Measurements from ENCODE around the gene FANCD2OS. TPM values are rescaled to one million over a fixed set of nuclear protein-coding genes. Genes with fewer than 3 reads are reported as not detected.

The FANCD2OS gene, protein sequence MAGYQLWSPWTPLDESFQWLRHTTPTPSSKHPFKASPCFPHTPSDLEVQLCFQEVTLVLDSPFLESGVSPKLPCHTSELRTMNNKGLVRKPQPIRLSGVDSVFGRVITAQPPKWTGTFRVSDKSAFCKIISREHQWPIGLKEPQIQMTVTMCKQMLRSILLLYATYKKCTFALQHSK
- total RNA-seq = not detected

DNA sequence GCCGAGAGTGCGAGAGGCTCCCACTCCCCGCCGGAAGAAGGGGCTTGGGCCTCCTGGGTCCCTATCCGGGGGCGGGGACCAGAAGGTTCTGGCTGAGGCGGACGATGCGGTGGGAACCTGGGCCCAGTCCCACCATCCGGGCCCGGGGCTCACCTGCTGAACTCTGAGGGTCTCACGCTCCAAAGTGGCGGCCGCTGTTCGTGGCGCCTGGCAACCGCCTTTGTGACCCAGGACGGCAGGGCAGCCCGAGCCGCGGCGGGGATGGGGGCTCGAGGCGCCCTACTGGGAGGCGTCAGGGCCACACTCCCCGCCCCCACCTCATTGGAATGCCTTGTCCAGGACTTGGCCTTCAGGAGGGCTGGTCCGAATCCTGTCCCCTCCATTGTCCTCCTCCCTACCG lies at the start of gene FANCD2OS:
TSS of gene FANCD2OS (minus strand) at position 165 of the 400 bp plus-strand sequence. CDS start 3,481 bp downstream, outside the sequence.
- CTCF ChIA-PET = no interaction called here

DNA sequence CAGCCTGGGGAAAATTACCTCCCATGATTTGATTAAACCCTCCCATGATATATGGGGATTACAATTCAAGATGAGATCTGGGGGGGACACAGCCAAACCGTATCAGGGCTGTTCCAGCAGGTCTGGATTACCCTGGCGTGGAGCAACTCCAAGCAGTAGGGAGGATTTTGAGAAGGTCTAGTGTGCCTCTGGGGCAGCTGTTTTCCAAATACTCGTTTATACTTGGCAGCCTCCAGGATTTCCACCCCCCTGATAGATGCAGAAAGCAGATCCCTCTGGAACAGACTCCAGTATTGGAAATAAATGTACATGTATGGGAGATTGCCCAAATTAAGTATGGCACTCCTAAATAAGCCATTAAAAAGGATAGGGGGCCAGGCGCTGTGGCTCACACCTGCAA lies 49.0 kb upstream of the FANCD2OS start:
- ChIA-PET CTCF (no interaction called here), POLR2A (no interaction called here)

More for the DNA sequence above, at the start of gene FANCD2OS:
- POLR2A ChIA-PET = no interaction called here

DNA sequence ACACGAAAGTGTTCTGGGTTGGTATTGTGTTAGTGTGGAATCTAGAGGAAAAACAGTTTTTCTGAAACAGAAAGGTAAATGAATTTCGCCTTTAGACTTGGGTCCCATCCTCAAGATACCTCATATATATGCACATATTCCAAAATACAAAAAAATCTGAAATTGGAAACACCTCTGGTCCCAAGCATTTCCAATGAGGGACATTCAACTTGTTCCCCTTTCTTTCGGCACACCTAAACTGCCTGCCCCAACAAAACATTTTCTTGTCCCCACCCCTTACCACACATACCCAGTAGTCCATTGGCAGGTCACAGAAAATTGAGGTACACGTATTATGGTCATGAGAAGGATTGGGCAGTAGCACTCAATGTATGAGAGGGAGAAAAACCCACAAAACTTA lies 47.6 kb upstream of the FANCD2OS start:
- POLR2A ChIA-PET = no interaction called here
- CTCF ChIA-PET = no interaction called here

DNA sequence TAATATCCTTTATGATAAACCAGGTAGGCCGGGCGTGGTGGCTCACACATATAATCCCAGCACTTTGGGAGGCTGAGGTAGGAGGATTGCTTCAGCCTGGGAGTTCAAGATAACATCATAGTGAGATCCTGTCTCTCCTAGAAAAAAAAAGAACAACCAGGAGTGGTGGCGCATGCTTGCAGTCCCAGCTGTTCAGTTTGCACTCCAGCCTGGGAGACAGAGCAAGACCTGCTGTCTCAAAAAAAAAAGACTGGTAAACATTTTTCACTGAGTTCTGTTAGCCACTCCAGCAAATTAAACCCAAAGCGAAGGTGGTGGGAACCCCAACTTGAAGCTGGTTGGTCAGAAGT lies 47.0 kb upstream of the FANCD2OS start:
- POLR2A ChIA-PET = no interaction called here
- CTCF ChIA-PET = no interaction called here

DNA sequence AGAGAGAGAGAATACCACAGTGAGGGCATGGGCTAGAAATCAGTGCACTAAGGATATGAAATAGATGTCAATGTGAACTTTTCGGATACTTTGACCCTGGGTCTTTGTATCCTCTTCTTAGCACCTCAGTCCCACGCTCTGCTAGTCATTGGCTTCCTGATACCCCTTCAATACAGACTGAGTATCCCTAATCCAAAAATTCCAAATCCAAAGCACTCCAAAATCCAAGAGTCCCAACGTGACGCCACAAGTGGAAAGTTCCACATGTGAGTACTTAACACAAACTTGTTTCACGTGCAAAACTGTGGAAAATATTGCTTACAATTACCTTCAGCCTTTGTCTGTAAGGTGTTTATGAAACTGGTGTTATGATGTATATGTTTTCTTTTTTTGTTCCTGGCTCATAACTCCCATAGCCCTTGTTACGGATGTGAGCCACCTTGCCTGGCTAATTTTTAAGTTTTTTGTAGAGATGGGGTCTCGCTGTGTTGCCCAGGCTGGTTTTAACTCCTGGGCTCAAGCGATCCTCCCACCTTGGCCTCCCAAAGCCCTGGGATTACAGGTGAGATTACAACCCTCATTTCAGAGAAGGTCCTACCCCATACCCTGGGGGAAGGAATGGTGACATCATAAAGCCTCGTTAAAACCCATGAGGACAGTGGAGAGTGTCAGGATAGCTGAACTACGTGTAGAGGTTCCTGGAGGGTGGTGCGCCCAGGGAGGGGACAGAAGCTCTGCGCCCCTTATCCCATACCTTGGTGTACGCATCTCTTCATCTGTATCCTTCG lies 46.5 kb upstream of the FANCD2OS start:
- CTCF ChIA-PET = no interaction called here
- POLR2A ChIA-PET = no interaction called here

DNA sequence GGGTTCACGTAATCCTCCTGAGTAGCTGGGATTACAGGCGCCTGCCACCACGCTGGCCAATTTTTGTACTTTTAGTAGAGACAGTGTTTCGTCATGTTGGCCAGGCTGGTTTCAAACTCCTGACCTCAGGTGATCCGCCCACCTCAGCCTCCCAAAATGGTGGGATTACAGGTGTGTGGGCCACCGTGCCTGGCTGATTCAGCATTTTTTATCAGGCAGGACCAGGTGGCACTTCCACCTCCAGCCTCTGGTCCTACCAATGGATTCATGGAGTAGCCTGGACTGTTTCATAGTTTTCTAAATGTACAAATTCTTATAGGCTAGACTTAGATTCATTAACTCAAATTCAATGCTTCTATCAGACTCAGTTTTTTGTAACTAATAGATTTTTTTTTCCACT lies 42.9 kb upstream of the FANCD2OS start:
- POLR2A ChIA-PET = no interaction called here
- CTCF ChIA-PET = no interaction called here

DNA sequence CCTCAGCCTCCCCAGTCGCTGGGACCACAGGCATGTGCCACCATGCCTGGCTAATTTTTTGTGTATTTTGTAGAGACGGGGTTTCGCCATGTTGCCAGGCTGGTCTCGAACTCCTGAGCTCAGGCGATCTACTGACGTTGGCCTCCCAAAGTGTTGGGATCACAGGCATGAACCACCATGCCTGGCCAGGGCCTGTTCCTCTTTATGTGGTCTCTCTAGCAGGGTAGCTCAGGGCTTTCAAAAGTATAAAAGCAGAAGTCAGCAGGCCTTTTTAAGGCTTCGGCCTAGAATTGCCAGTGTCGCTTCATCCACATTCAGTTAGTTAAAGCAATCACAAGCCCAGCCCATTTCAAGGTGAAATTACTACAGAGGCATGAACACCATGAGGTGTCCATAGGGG lies 41.2 kb upstream of the FANCD2OS start:
- POLR2A ChIA-PET = no interaction called here
- CTCF ChIA-PET = interaction anchor here (1.2 kb wide), 1 partner anchor 15 kb away, joined by 3 read pairs; the partner anchor contains the start of gene IRAK2

DNA sequence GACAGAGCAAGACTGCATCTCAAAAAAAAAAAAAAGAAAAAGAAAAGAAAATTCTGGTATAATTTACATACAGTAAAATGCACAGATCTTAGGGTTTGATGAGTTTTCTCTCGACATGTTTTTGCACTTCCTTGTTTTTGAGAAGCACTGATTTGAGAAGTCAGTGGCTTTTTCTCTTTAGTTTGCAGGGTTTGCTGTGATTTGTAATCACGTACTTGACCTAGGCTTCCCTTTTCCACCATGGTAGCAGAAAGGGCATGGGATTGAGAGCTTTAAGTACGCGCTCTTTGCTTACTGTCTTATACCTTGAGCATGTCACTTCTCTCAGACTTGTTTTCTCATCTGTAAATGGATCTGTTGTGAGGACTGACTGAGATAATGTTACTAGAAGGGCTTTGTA lies 37.6 kb upstream of the FANCD2OS start:
- CTCF ChIA-PET = no interaction called here
- POLR2A ChIA-PET = no interaction called here

DNA sequence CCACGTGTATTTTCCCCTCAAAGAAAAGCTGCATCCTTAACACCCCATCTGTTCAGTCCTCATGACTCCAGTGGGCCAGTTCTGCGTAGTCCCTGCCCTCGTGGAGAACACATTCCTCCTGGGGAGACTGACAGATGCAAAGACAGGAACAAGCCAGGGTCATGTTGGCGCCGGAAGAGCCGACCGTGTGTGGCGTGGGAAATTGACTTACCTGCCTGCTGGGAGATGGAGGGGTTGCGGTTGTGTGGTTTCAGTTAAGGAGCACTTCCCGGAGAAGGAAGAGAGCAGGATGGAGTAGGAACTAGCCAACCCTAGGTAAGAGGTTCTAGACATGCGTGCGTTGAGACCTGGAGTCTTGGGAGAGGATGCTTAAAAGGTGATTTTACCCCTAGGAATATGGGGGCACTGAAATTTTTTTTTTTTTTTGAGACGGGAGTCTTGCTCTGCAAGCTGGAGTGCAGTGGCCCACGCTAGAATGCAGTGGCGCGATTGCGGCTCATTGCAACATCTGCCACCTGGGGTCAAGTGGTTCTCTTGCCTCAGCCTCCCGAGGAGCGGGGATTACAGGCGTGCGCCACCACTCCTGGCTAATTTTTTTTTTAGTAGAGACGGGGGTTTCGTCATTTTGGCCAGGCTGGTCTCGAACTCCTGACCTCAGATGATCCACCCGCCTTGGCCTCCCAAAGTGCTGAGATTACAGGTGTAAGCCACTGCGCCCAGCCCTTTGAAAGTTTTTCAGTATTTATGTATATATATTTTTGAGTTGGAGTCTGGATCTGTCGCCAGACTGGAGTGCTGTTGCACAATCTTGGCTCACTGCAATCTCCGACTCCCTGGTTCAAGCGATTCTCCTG lies 34.9 kb upstream of the FANCD2OS start:
- CTCF ChIA-PET = interaction anchor here (0.6 to 1.9 kb wide), 4 partner anchors 29 to 401 kb away, joined by 3 to 5 read pairs (median 4); no protein-coding TSS in a partner anchor
- POLR2A ChIA-PET = interaction anchor here (0.5 to 0.8 kb wide), 4 partner anchors 13 to 119 kb away, joined by 3 read pairs; no protein-coding TSS in a partner anchor

DNA sequence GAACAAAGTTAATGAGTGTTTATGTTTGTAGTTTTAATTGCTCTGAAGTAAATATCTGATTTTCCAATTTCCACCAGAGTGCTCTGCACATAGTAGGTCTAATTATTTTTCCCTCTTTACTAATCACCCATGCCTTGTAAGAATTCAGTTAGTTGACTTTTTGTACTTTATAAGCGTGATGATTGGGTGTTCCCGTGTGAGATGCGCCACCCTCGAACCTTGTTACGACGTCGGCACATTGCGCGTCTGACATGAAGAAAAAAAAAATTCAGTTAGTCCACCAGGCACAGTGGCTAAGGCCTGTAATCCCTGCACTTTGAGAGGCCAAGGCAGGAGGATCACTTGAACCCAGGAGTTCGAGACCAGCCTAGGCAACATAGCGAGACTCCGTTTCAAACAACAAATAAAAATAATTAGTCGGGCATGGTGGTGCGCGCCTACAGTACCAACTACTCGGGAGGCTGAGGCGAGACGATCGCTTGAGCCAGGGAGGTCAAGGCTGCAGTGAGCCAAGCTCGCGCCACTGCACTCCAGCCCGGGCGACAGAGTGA lies 33.0 kb upstream of the FANCD2OS start:
- ChIA-PET POLR2A (interaction anchor here (0.6 to 1.0 kb wide), 7 partner anchors 49 to 155 kb away, joined by 3 to 7 read pairs (median 4); partner anchors contain the start of gene TATDN2), CTCF (interaction anchor here (0.9 to 1.9 kb wide), 3 partner anchors 85 to 146 kb away, joined by 3 to 5 read pairs (median 3); no protein-coding TSS in a partner anchor)

DNA sequence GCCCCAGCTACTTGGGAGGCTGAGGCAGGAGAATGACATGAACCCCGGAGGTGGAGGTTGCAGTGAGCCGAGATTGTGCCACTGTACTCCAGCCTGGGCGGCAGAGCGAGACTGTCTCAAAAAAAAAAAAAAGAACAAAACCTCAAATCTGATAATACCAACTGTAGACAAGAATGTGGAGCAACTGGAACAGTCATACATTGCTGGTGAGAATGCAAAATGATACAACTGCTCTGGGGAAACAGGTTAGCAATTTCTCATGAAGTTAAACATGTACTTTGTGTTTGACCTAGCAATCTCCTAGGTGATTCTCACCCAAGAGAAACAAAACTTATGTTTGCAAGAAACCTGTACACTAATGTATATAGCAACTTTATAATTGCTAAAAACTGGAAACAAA lies 29.1 kb upstream of the FANCD2OS start:
- ChIA-PET CTCF (no interaction called here), POLR2A (no interaction called here)

DNA sequence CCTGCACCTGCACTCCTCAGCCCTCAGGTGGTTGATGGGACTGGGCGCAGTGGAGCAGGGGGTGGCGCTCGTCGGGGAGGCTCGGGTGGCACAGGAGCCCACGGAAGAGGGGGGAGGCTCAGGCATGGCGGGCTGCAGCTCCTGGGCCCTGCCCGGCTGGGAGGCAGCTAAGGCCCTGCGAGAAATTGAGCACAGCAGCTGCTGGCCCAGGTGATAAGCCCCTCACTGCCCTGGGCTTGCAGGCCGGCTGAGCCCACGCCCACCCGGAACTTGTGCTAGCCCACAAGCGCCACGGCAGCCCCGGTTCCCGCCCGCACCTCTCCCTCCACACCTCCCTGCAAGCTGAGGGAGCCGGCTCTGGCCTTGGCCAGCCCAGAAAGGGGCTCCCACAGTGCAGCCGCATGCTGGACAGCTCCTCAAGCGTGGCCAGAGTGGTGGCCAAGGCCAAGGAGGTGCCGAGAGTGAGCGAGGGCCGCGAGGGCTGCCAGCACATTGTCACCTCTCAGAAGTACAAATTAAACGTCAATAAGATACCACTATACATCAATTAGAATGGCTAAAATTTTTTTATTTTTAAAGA lies 28.5 kb upstream of the FANCD2OS start:
- ChIA-PET CTCF (interaction anchor here (1.1 kb wide), 1 partner anchor 112 kb away, joined by 3 read pairs; the partner anchor contains the start of gene TATDN2), POLR2A (no interaction called here)

DNA sequence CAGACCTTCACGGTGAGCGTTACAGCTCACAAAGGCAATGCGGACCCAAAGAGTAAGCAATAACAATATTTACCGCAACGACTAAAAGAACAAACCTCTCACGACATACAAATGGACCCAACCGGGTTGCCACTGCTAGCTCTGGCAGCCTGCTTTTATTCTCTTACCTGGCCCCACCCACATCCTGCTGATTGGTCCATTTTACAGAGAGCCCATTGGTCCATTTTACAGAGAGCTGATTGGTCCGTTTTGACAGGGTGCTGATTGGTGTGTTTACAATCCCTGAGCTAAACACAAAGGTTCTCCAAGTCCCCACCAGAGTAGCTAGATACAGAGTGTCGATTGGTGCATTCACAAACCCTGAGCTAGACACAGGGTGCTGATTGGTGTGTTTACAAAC lies 27.8 kb upstream of the FANCD2OS start:
- POLR2A ChIA-PET = interaction anchor here (0.8 kb wide), 1 partner anchor 112 kb away, joined by 3 read pairs; the partner anchor contains the start of gene TATDN2
- CTCF ChIA-PET = interaction anchor here (1.1 kb wide), 1 partner anchor 112 kb away, joined by 3 read pairs; the partner anchor contains the start of gene TATDN2

DNA sequence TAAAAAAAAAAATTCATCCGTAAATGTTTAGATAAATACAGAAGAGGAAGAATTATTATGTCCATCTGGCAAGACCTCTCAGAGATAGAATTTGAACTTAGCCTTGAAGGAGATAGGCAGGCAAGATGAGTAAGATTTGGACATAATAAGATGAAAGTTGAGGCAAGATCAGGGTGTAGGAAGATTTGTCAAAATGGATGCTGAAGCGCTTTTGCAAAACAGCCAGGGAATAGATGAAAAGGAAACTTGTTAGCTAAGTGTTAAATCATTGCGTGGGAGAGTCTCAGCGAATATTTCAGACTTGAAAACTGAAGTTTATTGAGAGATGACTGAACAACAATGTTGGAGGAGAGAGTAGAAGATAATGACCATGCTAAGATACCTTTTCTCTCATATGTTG lies 14.7 kb upstream of the FANCD2OS start:
- POLR2A ChIA-PET = interaction anchor here (0.6 to 0.7 kb wide), 3 partner anchors 91 to 377 kb away, joined by 3 to 4 read pairs (median 3); no protein-coding TSS in a partner anchor
- CTCF ChIA-PET = interaction anchor here (0.6 to 0.9 kb wide), 2 partner anchors 42 to 112 kb away, joined by 3 read pairs; partner anchors contain the start of gene IRAK2

DNA sequence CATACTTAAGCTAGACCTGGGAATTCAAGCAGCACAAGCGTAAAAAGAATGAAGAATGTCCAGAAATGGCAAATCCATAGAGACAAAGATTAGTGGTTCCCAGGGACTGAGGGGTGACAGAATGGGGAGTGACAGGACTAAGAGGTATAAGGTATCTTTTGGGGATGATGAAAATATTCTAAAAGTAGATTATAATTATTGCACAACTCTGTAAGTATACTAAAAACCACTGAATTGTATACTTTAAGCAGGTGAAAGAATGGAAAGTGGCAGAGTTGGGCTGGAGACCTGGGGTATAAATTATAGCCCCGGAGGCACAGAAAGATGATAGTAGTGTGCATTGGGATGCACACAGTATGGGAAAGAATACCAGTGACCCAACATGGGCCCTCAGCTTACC lies 13.0 kb upstream of the FANCD2OS start:
- POLR2A ChIA-PET = no interaction called here

DNA sequence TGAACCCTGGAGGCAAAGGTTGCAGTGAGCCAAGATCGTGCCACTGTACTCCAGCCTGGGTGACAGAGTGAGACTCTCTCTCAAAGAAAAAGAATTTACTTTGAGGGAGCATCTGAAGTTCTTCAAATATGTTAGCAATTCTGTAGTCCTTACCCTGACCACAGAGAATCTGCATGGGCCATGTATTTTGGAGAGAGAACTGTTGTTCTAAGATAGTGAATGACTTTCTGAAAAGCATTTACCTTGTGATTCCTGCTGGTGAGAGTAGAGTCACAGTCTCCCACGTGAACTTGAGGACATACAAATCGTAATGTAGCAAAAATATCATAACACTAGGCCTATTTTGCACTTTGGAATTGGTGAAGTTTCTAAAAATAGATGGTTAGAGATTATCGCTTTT lies 11.3 kb upstream of the FANCD2OS start:
- ChIA-PET CTCF (interaction anchor here (0.9 kb wide), 1 partner anchor 10 kb away, joined by 4 read pairs; no protein-coding TSS in a partner anchor), POLR2A (interaction anchor here (0.7 kb wide), 1 partner anchor 10 kb away, joined by 3 read pairs; no protein-coding TSS in a partner anchor)

More for the DNA sequence above, 13.0 kb upstream of the FANCD2OS start:
- CTCF ChIA-PET = interaction anchor here (0.5 kb wide), 1 partner anchor 38 kb away, joined by 3 read pairs; no protein-coding TSS in a partner anchor

DNA sequence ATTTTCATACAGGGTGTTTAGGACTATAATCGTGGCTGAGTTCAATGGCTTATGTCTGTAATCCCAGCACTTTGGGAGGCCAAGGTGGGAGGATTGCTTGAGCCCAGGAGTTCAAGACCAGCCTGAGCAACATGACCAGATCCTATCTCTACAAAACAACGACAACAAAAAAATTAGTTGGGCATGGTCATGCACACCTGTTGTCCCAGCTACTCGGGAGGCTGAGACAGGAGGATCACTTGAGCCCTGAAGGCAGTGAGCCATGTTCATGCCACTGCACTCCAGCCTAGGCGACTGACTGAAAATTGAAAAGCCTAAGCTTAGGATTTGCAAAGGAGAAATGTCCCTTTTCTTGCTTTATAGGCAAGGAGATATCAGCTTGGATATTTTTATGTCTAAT lies 8.9 kb upstream of the FANCD2OS start:
- CTCF ChIA-PET = no interaction called here
- POLR2A ChIA-PET = interaction anchor here (1.7 kb wide), 1 partner anchor 13 kb away, joined by 3 read pairs; no protein-coding TSS in a partner anchor

DNA sequence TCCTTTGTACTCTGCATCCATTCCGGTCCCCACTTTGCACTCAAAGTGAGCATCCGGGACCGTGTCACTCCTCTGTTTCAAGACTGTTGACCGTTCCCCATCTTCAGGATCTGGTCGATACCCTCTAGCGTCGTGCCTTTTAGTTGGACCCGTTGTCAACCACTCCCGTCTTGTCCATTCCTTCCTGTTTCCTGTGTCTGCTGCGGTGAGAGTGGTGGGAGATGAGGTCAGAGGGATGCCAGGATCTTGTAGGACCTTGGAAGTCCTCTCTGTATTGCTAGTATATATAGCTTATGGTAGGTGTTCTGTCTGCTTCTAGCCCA lies 8.0 kb upstream of the FANCD2OS start:
- CTCF ChIA-PET = no interaction called here
- POLR2A ChIA-PET = interaction anchor here (1.7 kb wide), 1 partner anchor 14 kb away, joined by 3 read pairs; no protein-coding TSS in a partner anchor

Measured in activated CD8-positive, alpha-beta memory T cell treated with anti-CD3 and anti-CD28 coated beads for 36 hours (primary cell).